Omental fat pad (tissue), 4 donors: ENCODE data around the gene CATSPERZ. TPM values are rescaled to one million over a fixed set of nuclear protein-coding genes. Genes with fewer than 3 reads are reported as not detected.

Experiments
- ATAC-seq: fragments of 150-250 bp; one replicate; pipeline ENCODE4 v1.9.1; 2016; ENCODE audit warnings: mild to moderate bottlenecking, moderate library complexity; ENCODE audit not compliant: low FRiP score
- DNase-seq: peaks from one replicate; pipeline ENCODE4 v3.0.0-alpha.2; 2019; ENCODE audit warnings: low spot score
- total RNA-seq, 4 donors: library from RNA; depleted of rRNA; stranded (reverse); fragments of >200 nt; gene quantifications; one replicate each; pipeline ENCODE4 v1.1.0, GENCODE V29; 2016
- TF ChIP-seq, protein P1 (sequence below), 3 donors: fragments of 450-650 bp; IDR thresholded peaks; one replicate each; pipeline ENCODE4 v1.5.1; 2016 to 2017; ENCODE audit warnings: antibody characterized with exemption in 3 of 3, mild to moderate bottlenecking in 3 of 3, moderate library complexity in 2 of 3

The CATSPERZ gene
- total RNA-seq, 4 donors from 2014 or later, result not detected

DNA sequence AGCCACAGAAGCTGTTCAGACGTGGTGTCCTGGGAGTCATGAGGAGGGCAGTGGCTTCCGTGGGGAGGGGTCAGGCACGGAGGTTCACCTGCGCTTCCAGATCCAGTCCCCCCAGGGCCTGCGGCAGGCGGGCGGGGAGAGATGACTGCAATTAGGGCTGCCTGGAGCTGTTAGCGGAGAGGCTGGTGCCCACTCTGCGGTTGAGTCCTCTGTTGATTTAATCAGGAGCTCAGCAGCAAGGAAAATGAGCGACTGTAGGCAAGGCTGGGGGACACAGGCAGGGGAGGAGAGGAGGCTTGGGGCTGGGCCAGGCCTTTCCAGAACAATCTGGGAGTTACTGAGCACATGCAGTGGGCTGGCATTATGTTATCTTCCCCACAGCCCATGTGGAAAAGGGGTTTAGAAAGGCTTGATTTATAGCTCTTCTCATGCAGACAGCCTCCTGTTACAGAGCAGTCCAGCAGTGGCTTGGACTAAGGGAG, 35.7 kb upstream of the CATSPERZ start:
- DNase-seq (no peak), ATAC-seq (no peak)
- TF ChIP-seq, protein P1, sequence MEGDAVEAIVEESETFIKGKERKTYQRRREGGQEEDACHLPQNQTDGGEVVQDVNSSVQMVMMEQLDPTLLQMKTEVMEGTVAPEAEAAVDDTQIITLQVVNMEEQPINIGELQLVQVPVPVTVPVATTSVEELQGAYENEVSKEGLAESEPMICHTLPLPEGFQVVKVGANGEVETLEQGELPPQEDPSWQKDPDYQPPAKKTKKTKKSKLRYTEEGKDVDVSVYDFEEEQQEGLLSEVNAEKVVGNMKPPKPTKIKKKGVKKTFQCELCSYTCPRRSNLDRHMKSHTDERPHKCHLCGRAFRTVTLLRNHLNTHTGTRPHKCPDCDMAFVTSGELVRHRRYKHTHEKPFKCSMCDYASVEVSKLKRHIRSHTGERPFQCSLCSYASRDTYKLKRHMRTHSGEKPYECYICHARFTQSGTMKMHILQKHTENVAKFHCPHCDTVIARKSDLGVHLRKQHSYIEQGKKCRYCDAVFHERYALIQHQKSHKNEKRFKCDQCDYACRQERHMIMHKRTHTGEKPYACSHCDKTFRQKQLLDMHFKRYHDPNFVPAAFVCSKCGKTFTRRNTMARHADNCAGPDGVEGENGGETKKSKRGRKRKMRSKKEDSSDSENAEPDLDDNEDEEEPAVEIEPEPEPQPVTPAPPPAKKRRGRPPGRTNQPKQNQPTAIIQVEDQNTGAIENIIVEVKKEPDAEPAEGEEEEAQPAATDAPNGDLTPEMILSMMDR (IDR thresholded peaks at IDR 0.05), result no peak

DNA sequence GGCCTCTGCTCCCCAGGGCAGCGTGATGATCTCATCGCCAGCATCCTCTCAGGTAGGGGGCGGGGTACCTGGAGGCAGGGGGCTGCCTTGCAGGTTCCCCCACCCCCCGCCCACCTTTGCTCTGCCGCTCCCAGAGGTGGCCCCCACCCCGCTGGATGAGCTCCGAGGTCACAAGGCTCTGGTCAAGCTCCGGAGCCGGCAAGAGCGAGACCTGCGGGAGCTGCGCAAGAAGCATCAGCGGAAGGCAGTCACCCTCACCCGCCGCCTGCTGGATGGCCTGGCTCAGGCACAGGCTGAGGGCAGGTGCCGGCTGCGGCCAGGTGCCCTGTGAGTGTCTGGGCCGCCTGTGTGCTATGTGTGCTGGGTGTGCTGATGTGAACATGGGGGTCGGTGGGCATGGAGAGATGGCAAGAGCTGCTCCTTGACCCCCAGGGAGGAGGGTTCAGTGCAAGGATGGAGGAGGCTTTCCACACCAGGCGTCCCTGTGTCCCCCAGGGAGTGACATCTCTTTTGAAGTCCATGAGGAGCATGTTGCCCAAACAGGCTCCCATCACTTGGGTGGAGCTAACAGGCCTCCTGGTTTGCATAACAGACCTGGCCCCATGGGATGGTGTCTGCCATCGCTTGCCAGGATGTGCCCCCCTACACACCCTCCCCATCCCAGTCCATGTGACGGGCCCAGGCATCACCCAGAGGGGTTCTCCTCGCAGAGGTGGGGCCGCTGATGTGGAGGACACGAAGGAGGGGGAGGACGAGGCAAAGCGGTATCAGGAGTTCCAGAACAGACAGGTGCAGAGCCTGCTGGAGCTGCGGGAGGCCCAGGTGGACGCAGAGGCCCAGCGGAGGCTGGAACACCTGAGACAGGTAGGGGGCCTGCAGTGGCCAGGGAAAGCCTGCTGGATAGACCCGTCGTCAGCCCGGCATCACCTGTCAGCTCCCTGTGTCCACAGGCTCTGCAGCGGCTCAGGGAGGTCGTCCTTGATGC, 34.7 kb upstream of the CATSPERZ start:
- ATAC-seq (no peak), DNase-seq (no peak)
- TF ChIP-seq, protein P1 (IDR thresholded peaks at IDR 0.05), result no peak

DNA sequence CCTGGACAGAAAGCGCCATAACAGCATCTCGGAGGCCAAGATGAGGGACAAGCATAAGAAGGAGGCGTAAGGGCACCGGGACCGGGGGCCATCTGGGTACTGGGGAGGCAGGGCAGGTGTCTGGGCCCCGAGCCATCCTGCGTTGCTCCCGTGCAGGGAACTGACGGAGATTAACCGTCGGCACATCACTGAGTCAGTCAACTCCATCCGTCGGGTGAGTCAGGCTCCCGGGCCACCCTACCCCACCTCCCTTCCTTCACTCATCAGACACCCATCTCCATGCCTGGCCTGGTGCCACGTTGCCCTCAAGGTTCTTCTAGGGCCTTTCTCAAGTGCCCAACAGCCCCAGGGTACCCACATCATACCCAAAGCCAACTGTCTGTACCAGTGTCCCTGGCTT, 33.8 kb upstream of the CATSPERZ start:
- TF ChIP-seq, protein P1 (IDR thresholded peaks at IDR 0.05), result no peak
- no peak for DNase-seq
- ATAC-seq, result no peak

DNA sequence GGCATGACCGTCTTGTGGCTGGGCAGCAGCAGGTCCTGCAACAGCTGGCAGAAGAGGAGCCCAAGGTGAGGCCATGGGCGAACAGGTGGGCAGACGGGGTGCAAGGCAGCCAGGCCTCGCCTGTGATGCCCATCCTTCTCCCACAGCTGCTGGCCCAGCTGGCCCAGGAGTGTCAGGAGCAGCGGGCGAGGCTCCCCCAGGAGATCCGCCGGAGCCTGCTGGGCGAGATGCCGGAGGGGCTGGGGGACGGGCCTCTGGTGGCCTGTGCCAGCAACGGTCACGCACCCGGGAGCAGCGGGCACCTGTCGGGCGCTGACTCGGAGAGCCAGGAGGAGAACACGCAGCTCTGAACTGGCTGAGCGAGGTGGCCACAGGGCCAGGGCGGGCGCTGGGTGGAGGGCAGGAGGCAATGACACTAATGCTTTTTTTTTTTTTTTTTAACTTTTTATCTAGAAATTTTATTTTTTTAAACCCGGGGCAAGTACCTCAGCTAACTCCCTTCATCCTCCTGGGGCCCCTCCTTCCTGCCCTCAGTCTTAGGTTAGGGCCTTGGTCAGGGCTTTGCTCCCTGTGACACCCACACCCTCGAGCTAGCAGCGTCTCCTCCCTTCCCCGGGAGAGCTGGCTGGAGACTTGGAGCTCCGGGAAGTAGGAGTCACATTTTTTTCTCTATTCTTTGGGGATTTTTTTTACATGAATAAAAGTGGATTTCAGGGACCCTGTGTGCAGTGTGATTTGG, 32.8 kb upstream of the CATSPERZ start:
- TF ChIP-seq, protein P1 (IDR thresholded peaks at IDR 0.05), result no peak
- DNase-seq, result no peak
- no peak for ATAC-seq

DNA sequence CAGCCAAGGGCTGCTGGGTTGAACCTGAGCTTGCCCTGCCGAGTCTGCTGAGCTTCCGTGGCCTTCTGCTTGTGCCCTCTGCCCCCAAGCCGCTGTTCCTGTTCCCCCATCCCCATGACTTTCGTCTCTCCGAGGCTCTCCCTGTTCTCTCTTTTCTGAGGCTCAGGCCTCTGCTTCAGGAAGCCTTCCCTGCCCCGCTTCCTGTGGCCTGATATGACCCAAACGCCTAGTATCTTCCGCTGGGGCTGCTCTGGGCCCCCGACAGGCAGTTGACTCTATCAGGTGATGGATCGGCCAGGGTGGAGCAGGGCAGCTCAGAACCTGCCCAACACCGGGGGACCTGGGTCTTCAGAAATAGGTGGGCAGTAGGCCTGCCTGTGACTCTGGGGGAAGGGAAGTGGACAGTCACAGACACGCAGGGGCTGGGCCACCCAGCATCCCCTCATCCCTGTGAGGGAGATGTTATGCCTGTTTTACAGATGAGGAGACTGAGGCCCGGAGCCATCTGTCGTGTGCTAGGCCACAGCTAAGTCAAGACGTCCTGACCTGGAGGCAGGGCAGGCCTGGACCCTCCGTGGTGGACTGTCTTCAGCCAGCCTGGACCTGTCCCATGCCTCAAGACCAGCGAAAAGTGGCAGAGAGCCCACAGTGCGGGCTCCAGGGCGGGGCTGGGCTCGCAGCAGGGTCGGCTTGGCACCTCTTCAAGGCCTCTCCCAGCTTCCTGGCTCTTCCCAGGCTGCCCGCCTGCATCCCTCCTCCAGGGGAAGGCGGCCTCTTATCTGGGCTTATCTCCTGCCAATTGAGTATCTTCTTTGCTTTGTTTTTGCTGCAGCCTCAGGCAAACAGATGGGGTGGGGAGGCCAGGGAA, 31.9 kb upstream of the CATSPERZ start:
- DNase-seq, result no peak

More for the DNA sequence above, 31.9 kb upstream of the CATSPERZ start:
- no peak for ATAC-seq
- TF ChIP-seq, protein P1 (IDR thresholded peaks at IDR 0.05), result no peak
